ENCODE results near the gene UBR1. TPM values are rescaled to one million over a fixed set of nuclear protein-coding genes. Genes with fewer than 3 reads are reported as not detected.

Gene UBR1
- total RNA-seq, 1 experiment from 2014 or later, result 18.9 TPM

DNA sequence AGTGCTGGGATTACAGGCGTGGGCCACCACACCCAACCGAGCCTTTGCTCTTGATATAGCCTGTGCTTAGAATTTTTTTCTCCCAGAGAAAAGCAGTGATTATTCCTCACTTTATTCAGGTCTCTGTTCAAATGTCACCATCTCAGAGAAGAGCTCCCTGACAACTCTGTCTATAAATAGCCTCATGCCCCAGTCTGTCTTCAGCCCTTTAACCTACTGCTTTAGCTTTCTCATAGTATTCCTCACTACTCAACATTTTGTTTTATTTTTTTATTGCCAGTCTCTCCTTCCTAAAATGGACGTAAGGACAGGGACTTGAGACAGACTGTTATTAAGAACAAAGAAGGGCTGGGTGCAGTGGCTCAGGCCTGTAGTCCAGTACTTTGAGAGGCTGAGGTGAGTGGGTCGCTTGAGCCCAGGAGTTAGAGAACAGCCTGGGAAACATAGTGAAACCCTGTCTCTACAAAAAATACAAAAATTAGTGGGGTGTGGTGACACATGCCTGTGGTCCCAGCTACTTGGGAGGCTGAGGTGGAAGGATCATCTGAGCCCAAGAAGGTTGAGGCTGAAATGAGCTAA is 106.5 kb downstream of the UBR1 start (continued):
- TF ChIP-seq ZNF425 (CRISPR knock-in tag; conservative IDR thresholded peaks at IDR 0.05) (no peak), ETV6 (CRISPR knock-in tag; IDR thresholded peaks at IDR 0.05) (no peak), ZNF281 (CRISPR knock-in tag; IDR thresholded peaks at IDR 0.05) (no peak), OVOL2 (CRISPR knock-in tag; IDR thresholded peaks at IDR 0.05; ENCODE audit: borderline replicate concordance) (no peak), FOXJ3 (CRISPR knock-in tag; IDR thresholded peaks at IDR 0.05; ENCODE audit: borderline replicate concordance) (no peak), ZNF219 (CRISPR knock-in tag; IDR thresholded peaks at IDR 0.05; ENCODE audit: borderline replicate concordance) (no peak)
- TF ChIP-seq, protein P1, sequence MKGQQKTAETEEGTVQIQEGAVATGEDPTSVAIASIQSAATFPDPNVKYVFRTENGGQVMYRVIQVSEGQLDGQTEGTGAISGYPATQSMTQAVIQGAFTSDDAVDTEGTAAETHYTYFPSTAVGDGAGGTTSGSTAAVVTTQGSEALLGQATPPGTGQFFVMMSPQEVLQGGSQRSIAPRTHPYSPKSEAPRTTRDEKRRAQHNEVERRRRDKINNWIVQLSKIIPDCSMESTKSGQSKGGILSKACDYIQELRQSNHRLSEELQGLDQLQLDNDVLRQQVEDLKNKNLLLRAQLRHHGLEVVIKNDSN (CRISPR knock-in tag; IDR thresholded peaks at IDR 0.05), result no peak

DNA sequence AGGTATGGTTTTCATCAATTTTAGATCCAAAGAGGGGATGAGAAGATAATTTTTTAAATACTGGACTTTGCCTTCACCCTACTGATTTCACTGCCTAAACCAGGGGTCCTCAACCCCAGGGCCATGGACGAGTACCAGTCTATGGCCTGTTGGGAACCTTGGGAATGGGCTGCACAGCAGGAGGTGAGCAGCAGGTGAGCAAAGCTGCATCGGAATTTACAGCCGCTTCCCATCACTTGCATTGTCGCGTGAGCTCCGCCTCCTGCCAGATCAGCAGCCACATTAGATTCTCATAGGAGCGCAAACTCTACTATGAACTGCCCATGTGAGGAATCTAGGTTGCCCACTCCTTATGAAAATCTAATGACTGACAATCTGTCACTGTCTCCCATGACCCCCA is 109.0 kb downstream of the UBR1 start:
- Mint-ChIP-seq H3K4me1 (no peaks in the 10 kb centered on the region; the same call in 1 of the 2 replicates), H3K9me3 (no peaks in the 10 kb centered on the region), H3K4me3 (no peak overlapping the region), H3K36me3 (peaks cover 9% of the 10 kb centered on the region), H3K27me3 (ENCODE audit: low read depth) (no peaks in the 10 kb centered on the region), H3K27ac (no peak overlapping the region; the same call in 1 of the 2 replicates)
- DNase-seq (ENCODE audit: low spot score), result peak; percentile 48
- TF ChIP-seq NR2C2 (CRISPR knock-in tag; IDR thresholded peaks at IDR 0.05) (no peak), ZMAT4 (CRISPR knock-in tag; IDR thresholded peaks at IDR 0.05) (no peak), OVOL2 (CRISPR knock-in tag; IDR thresholded peaks at IDR 0.05; ENCODE audit: borderline replicate concordance) (no peak), ZNF671 (CRISPR knock-in tag; IDR thresholded peaks at IDR 0.05) (no peak), EMX1 (CRISPR knock-in tag; IDR thresholded peaks at IDR 0.05) (no peak), NR1H2 (CRISPR knock-in tag; IDR thresholded peaks at IDR 0.05) (no peak), RELA (CRISPR knock-in tag; IDR thresholded peaks at IDR 0.05; ENCODE audit: borderline replicate concordance) (no peak), FOXJ3 (CRISPR knock-in tag; IDR thresholded peaks at IDR 0.05; ENCODE audit: borderline replicate concordance) (no peak), IRF1 (CRISPR knock-in tag; IDR thresholded peaks at IDR 0.05) (no peak), JAZF1 (CRISPR knock-in tag; IDR thresholded peaks at IDR 0.05) (no peak), ZNF416 (CRISPR knock-in tag; IDR thresholded peaks at IDR 0.05) (no peak), ETV6 (CRISPR knock-in tag; IDR thresholded peaks at IDR 0.05) (no peak), ELF4 (CRISPR knock-in tag; IDR thresholded peaks at IDR 0.05; ENCODE audit: low read depth) (no peak)
- TF ChIP-seq, protein P2, sequence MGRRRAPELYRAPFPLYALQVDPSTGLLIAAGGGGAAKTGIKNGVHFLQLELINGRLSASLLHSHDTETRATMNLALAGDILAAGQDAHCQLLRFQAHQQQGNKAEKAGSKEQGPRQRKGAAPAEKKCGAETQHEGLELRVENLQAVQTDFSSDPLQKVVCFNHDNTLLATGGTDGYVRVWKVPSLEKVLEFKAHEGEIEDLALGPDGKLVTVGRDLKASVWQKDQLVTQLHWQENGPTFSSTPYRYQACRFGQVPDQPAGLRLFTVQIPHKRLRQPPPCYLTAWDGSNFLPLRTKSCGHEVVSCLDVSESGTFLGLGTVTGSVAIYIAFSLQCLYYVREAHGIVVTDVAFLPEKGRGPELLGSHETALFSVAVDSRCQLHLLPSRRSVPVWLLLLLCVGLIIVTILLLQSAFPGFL (CRISPR knock-in tag; IDR thresholded peaks at IDR 0.05; ENCODE audit: borderline replicate concordance), result no peak
- TF ChIP-seq, protein P1 (CRISPR knock-in tag; IDR thresholded peaks at IDR 0.05), result no peak
- TF ChIP-seq, protein P3, sequence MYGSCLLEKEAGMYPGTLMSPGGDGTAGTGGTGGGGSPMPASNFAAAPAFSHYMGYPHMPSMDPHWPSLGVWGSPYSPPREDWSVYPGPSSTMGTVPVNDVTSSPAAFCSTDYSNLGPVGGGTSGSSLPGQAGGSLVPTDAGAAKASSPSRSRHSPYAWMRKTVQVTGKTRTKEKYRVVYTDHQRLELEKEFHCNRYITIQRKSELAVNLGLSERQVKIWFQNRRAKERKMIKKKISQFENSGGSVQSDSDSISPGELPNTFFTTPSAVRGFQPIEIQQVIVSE (CRISPR knock-in tag; IDR thresholded peaks at IDR 0.05; ENCODE audit: borderline replicate concordance), result no peak
- ChIA-PET CTCF (no interaction called here), POLR2A (no interaction called here)
- ATAC-seq, result no peak
